Karpas-422 (cell line): Measurements from ENCODE around the gene CFL1. TPM values are rescaled to one million over a fixed set of nuclear protein-coding genes. Genes with fewer than 3 reads are reported as not detected.
"Not testable (repeated sequence)": the region's sequence is repeated elsewhere in the genome, so short reads cannot be mapped to it uniquely, and the experiment has no call there.

Experiments
- DNase-seq: peaks from one replicate; pipeline ENCODE4 v3.0.0-alpha.2; 2015
- H2AFZ ChIP-seq: fragments of 200-600 bp; sonication (generic); 2 replicates; pipeline ENCODE4 v1.6.1; 2014; ENCODE audit warnings: antibody characterized with exemption, low read length, mixed read lengths
- H3K27ac ChIP-seq: fragments of 200-600 bp; sonication (generic); 2 replicates; pipeline ENCODE4 v1.5.1; 2014; ENCODE audit warnings: mild to moderate bottlenecking, low read length, moderate library complexity
- H3K27me3 ChIP-seq: fragments of 200-600 bp; sonication (generic); 2 replicates; pipeline ENCODE4 v1.6.1; 2014; ENCODE audit warnings: low read length, mixed read lengths
- H3K36me3 ChIP-seq: fragments of 200-600 bp; sonication (generic); 2 replicates; pipeline ENCODE4 v1.6.1; 2014; ENCODE audit warnings: low read length, mixed read lengths; ENCODE audit not compliant: insufficient read depth
- H3K4me1 ChIP-seq: fragments of 200-600 bp; sonication (generic); 2 replicates; pipeline ENCODE4 v1.6.1; 2014; ENCODE audit warnings: mild to moderate bottlenecking, low read length, mixed read lengths
- H3K4me2 ChIP-seq: fragments of 200-600 bp; sonication (generic); 2 replicates; pipeline ENCODE4 v1.6.1; 2014; ENCODE audit warnings: low read length, low read depth, mild to moderate bottlenecking; ENCODE audit not compliant: poor library complexity, severe bottlenecking
- H3K4me3 ChIP-seq: fragments of 200-600 bp; sonication (generic); 2 replicates; pipeline ENCODE4 v1.5.1; 2014; ENCODE audit warnings: mild to moderate bottlenecking, antibody characterized with exemption, low read length, mixed read lengths
- H3K79me2 ChIP-seq: fragments of 200-600 bp; sonication (generic); 2 replicates; pipeline ENCODE4 v1.6.1; 2014; ENCODE audit warnings: mild to moderate bottlenecking, low read length, mixed read lengths
- H3K9ac ChIP-seq: fragments of 200-600 bp; sonication (generic); 2 replicates; pipeline ENCODE4 v1.6.0; 2014; ENCODE audit warnings: low read length
- H3K9me2 ChIP-seq: fragments of 200-600 bp; sonication (generic), shearing (Covaris generic); replicated peaks from 2 replicates; pipeline ENCODE4 v1.6.0; 2014; ENCODE audit warnings: mild to moderate bottlenecking, low read length, moderate library complexity; ENCODE audit not compliant: insufficient read depth
- H3K9me3 ChIP-seq: fragments of 300-700, 200-600 bp; sonication (generic); 2 replicates; pipeline ENCODE4 v1.6.1; 2014; ENCODE audit warnings: low read length, mixed read lengths
- H4K20me1 ChIP-seq: fragments of 200-600 bp; sonication (generic); 2 replicates; pipeline ENCODE4 v1.6.1; 2014; ENCODE audit warnings: mild to moderate bottlenecking, antibody characterized with exemption, low read length, low read depth; ENCODE audit not compliant: insufficient read depth
- total RNA-seq: library from RNA; depleted of rRNA; stranded (reverse); fragments of >200 nt; shearing (Covaris generic); gene quantifications from 2 replicates; pipeline ENCODE4 v1.2.3, GENCODE V29; 2014; ENCODE audit warnings: low replicate concordance

The CFL1 gene
- total RNA-seq, 1 experiment from 2014 or later: 514 TPM

DNA sequence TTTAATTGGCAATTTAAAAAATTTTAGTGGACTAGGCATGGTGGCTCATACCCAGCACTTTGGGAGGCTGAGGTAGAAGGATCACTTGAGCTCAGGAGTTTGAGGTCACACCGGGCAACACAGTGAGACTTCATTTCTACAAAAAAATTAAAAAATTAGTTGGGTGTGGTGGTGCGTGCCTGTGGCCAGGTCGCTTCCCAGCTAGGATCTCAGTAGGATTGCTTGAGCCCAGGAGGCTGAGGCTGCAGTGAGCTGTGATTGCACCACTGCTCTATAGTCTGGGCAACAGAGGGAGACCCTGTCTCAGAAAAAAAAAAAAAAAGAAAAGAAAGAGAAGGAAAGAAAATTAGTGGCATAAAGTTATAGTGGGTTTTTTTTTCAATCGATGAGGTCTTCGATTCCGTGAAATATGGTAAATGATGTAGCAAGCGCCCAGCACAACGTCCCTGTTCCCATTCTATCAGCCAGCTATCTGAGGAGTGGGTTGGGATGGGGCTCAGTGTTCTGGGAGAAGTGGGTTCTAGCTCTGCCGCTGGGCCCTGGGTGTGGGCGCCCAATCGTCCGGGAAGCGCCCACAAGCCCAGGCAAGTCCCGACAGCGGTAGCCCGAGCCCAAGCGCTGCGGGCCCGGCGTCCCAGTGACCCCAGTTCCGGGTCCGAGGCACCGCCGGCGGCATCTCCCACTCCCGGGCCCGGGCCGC is 40.8 kb upstream of the CFL1 start:
- Histone ChIP-seq H2AFZ (no peak overlapping the region), H3K4me3 (no peak overlapping the region), H3K4me1 (peaks cover 17% of the 10 kb centered on the region), H3K36me3 (no peaks in the 10 kb centered on the region), H3K9me3 (no peaks in the 10 kb centered on the region), H3K9ac (no peak overlapping the region), H4K20me1 (no peaks in the 10 kb centered on the region), H3K9me2 (no peaks in the 10 kb centered on the region), H3K4me2 (no peak overlapping the region), H3K79me2 (no peaks in the 10 kb centered on the region), H3K27ac (no peak overlapping the region), H3K27me3 (no peaks in the 10 kb centered on the region)
- DNase-seq: no peak

DNA sequence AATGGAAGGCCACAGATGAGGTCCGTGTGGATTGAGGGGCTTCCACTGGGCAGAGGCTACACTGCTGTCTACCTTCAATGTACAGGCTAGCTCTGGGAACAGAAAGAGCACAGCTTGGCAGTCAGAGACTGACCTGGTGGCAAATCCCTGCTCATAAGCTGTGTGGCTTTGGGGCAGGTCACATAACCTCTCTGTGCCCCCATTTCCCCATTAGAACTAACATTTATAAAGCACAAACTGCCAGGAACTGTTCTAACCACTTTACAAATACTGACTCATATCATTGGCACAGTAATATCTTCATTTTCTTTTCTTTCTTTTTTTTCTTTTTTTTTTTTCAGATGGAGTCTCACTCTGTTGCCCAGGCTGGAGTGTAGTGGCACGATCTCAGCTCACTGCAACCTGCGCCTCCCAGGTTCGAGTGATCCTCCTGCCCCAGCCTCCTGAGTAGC is 39.1 kb upstream of the CFL1 start:
- Histone ChIP-seq H3K27ac (no peak overlapping the region), H3K79me2 (peaks cover under 1% of the 10 kb centered on the region; the same call in 1 of the 2 replicates), H3K9me3 (no peaks in the 10 kb centered on the region), H3K4me3 (no peak overlapping the region), H4K20me1 (peaks cover 3% of the 10 kb centered on the region; the same call in 1 of the 2 replicates), H3K4me1 (peaks cover 35% of the 10 kb centered on the region), H3K4me2 (no peak overlapping the region), H3K36me3 (no peaks in the 10 kb centered on the region), H3K9ac (no peak overlapping the region), H3K27me3 (no peaks in the 10 kb centered on the region), H3K9me2 (no peaks in the 10 kb centered on the region), H2AFZ (no peak overlapping the region)
- DNase-seq: no peak

DNA sequence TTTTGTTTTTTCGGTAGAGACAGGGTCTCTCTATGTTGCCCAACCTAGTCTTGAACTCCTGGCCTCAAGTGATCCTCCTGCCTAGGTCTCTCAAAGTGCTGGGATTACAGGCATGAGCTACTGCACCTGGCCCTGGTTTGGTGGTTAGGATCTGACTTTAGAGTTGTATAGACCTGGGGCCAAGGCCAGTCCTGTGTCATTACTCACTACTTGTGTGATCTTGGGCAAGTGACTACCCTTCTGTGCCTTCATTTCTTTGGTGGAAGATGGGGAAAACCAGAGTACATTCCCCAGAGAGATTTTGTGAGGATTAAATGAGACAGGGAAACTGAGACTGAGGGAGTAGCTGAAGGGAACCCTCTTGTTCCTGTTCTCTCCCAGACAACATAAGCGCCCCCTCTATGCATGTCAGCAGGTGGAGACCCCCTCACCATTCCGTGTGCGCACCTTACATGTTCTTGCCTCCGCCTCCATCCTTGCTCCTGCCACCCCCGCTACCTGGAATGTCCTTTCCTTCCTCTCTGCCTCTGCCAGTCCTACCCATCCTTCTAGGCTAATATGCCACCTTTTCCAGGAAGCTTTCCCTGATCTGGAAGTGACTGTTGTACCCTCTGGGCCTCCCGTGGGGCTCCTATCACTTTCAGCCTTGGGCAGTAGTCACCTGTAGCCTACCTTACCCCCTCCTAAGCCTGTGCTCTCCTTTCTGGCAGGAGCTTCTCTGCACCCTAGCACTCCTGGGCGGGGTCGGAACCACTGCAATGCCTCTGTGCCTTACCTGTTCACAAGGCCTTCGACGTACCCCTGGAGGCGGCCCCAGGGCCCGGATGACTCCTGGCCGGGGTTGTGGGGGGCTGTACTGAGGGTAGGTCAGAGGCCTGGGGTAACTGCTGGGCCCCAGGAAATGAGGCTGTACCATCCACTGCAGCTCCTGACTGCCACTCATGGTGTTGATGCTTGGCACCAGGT is 38.3 kb upstream of the CFL1 start:
- no peaks in the 10 kb centered on the region for H3K27me3 ChIP-seq
- H3K9me3 ChIP-seq: no peaks in the 10 kb centered on the region
- no peak overlapping the region for H3K4me3 ChIP-seq
- DNase-seq: no peak
- H3K4me2 ChIP-seq: no peak overlapping the region
- no peaks in the 10 kb centered on the region for H3K9me2 ChIP-seq
- peaks cover 6% of the 10 kb centered on the region; the same call in 1 of the 2 replicates for H4K20me1 ChIP-seq
- H3K27ac ChIP-seq: no peak overlapping the region
- H3K9ac ChIP-seq: no peak overlapping the region
- no peaks in the 10 kb centered on the region for H3K36me3 ChIP-seq
- H3K4me1 ChIP-seq: peaks cover 41% of the 10 kb centered on the region
- no peak overlapping the region for H2AFZ ChIP-seq
- H3K79me2 ChIP-seq: peaks cover 8% of the 10 kb centered on the region

GRCh38 chr11:65895482-65895981 is 37.6 kb upstream of the CFL1 start:
- Histone ChIP-seq H3K4me2 (no peak overlapping the region), H3K4me1 (peaks cover 38% of the 10 kb centered on the region), H3K36me3 (no peaks in the 10 kb centered on the region), H3K27me3 (no peaks in the 10 kb centered on the region), H3K79me2 (peaks cover 14% of the 10 kb centered on the region), H4K20me1 (peaks cover 8% of the 10 kb centered on the region; the same call in 1 of the 2 replicates), H2AFZ (no peak overlapping the region), H3K27ac (no peak overlapping the region), H3K9me3 (no peaks in the 10 kb centered on the region), H3K9me2 (no peaks in the 10 kb centered on the region), H3K9ac (no peak overlapping the region), H3K4me3 (no peak overlapping the region)
- peak; percentile 35 for DNase-seq

DNA sequence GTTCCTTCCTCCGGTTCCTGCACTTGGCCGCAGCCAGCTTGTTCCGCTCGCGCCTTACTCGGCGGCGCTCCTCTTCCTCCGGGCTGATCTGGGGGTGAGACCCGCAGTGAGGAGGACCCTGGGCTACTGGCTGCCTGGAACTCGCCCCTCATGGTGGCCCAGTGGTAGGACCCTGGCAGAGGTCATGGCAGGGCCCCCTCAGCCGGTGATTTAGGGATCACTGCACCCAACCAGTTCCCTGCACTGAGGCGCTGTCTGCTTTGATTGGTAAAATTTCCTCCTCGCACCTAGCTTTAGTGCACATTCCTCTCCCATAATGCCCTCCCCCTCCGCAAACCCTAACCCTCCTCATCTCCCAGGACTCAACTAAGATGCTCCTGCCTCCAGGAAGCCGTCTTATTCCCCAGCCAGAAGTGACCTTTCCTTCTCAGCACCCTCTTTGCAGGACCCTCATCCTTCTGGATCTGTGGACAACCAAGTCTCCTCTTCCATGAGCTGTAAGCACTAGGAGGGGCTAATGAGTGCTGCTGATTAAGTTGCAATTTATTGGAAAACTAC is 36.1 kb upstream of the CFL1 start:
- H3K4me3 ChIP-seq: peak overlapping the region; percentile 96
- peaks cover 8% of the 10 kb centered on the region; the same call in 1 of the 2 replicates for H4K20me1 ChIP-seq
- DNase-seq: peak; percentile 73

DNA sequence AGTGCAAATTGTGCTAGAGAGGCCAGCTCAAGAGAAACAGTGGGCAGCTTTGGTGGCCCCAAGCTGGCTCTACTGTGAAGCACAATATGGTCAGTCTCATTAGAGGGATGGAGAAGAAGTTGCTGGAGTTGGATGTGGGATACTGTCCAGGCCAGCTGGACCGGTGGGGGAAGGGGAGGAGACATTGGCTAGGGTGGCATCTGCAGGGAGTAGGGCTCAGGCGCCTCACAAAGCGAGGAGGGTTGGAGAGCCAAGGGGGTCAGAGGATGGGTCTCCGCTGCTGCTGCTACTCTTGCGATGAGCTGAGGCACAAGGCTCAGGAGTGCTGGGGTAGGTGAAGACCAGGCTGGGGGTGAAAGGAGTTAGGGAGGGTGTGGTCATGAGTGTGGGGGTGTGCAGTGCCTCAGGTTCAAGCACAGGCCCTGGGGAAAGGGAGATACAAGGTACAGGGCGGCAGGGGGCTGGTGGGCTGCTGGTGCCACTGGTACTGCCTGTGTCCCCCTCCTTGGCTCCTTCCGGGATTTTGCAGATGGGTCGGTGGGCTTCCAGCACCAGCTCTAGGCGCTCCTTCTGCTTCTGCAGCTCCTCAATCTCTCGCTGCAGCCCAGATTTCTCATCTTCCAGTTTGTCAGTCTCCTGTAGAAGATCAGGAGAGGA is 34.8 kb upstream of the CFL1 start:
- Histone ChIP-seq H4K20me1 (peaks cover 8% of the 10 kb centered on the region; the same call in 1 of the 2 replicates), H3K27me3 (no peaks in the 10 kb centered on the region), H3K27ac (peak overlapping the region; percentile 59), H3K4me3 (peak overlapping the region; percentile 96), H3K79me2 (peaks cover 18% of the 10 kb centered on the region), H3K4me1 (peaks cover 48% of the 10 kb centered on the region), H2AFZ (no peak overlapping the region), H3K4me2 (peak overlapping the region; percentile 100), H3K9me2 (no peaks in the 10 kb centered on the region), H3K36me3 (no peaks in the 10 kb centered on the region), H3K9ac (peak overlapping the region; percentile 97), H3K9me3 (no peaks in the 10 kb centered on the region)
- DNase-seq: peak; percentile 43

More for the DNA sequence above, 36.1 kb upstream of the CFL1 start:
- no peaks in the 10 kb centered on the region for H3K27me3 ChIP-seq
- H3K36me3 ChIP-seq: no peaks in the 10 kb centered on the region
- H2AFZ ChIP-seq: no peak overlapping the region; the same call in 1 of the 2 replicates
- no peaks in the 10 kb centered on the region for H3K9me2 ChIP-seq
- peaks cover 42% of the 10 kb centered on the region for H3K4me1 ChIP-seq
- no peak overlapping the region for H3K27ac ChIP-seq
- peaks cover 14% of the 10 kb centered on the region for H3K79me2 ChIP-seq
- peak overlapping the region; percentile 100 for H3K4me2 ChIP-seq
- no peaks in the 10 kb centered on the region for H3K9me3 ChIP-seq
- H3K9ac ChIP-seq: peak overlapping the region; percentile 97

GRCh38 chr11:65892137-65892540 is 34.2 kb upstream of the CFL1 start:
- peaks cover 53% of the 10 kb centered on the region for H3K4me1 ChIP-seq
- not testable (repeated sequence) for H3K9me3 ChIP-seq, H3K27me3 ChIP-seq, H4K20me1 ChIP-seq, H3K36me3 ChIP-seq, H3K9me2 ChIP-seq, H2AFZ ChIP-seq
- peak overlapping the region; percentile 100 for H3K4me2 ChIP-seq
- H3K27ac ChIP-seq: peak overlapping the region; percentile 59
- H3K9ac ChIP-seq: peak overlapping the region; percentile 97
- peak overlapping the region; percentile 96 for H3K4me3 ChIP-seq
- peak; percentile 65 for DNase-seq
- peaks cover 25% of the 10 kb centered on the region for H3K79me2 ChIP-seq
